Colonic mucosa (tissue), 4 donors: Measurements from ENCODE around the gene PAK4. TPM values are rescaled to one million over a fixed set of nuclear protein-coding genes. Genes with fewer than 3 reads are reported as not detected.

Experiments used
- DNase-seq: peaks from one replicate; pipeline ENCODE4 v3.0.0-alpha.2; 2020
- H3K27ac ChIP-seq: fragments of 200-600 bp; one replicate; pipeline ENCODE4 v1.8.0; 2021
- H3K27me3 ChIP-seq: fragments of 200-600 bp; one replicate; pipeline ENCODE4 v1.8.0; 2021
- H3K36me3 ChIP-seq: fragments of 200-600 bp; one replicate; pipeline ENCODE4 v1.8.0; 2021
- H3K4me1 ChIP-seq: fragments of 200-600 bp; one replicate; pipeline ENCODE4 v1.8.0; 2021; ENCODE audit warnings: mild to moderate bottlenecking
- H3K4me3 ChIP-seq: fragments of 200-600 bp; one replicate; pipeline ENCODE4 v1.8.0; 2021
- H3K9ac ChIP-seq, 2 donors: one replicate each; pipeline ENCODE4 v1.7.0; 2013; ENCODE audit warnings: control low read depth in 2 of 2, low read depth in 2 of 2, low read length in 2 of 2
- H3K9me3 ChIP-seq: fragments of 200-600 bp; one replicate; pipeline ENCODE4 v1.8.0; 2021
- CTCF ChIP-seq: fragments of 200-600 bp; IDR thresholded peaks from one replicate; pipeline ENCODE4 v1.8.0; 2022; ENCODE audit warnings: antibody characterized with exemption, mild to moderate bottlenecking
- intact Hi-C: fragments of 100-400 bp; cut with DNase I; formaldehyde crosslinking; loops from one replicate; pipeline ENCODE4 v1.14.1; 2022
- total RNA-seq, 2 donors: library from RNA; stranded (reverse); fragmentation: NEBNext Ultra II Directional in 1 of 2; extraction: Animal tissue kit (Norgen Biotek cat#: 25700) in 1 of 2; gene quantifications; one replicate each; pipeline ENCODE4 v1.2.1, GENCODE V29; 2021
- donor health status: healthy.
- donor health status: DM: no; HTN: no; CAD: no.
- donor health status: DM: no; HTN: no; CAD: no.

Gene PAK4
- total RNA-seq, 2 donors from 2014 or later, result 85.5 to 127 TPM

- Histone ChIP-seq H3K27ac (no peak overlapping the region), H3K36me3 (no peaks in the 10 kb centered on the region), H3K4me3 (no peak overlapping the region), H3K9ac (no peak overlapping the region), H3K9me3 (no peaks in the 10 kb centered on the region), H3K4me1 (no peaks in the 10 kb centered on the region), H3K27me3 (peaks cover 2% of the 10 kb centered on the region)
- no peak for TF ChIP-seq CTCF
- no peak for DNase-seq
- intact Hi-C loops, result no loop called here
Measured at GRCh38 chr19:39104186-39104596, 21.4 kb upstream of the PAK4 start.

GRCh38 chr19:39106194-39106593, 19.4 kb upstream of the PAK4 start:
- Histone ChIP-seq H3K9me3 (no peaks in the 10 kb centered on the region), H3K4me3 (no peak overlapping the region), H3K9ac (no peak overlapping the region), H3K36me3 (no peaks in the 10 kb centered on the region), H3K4me1 (no peaks in the 10 kb centered on the region), H3K27me3 (no peaks in the 10 kb centered on the region), H3K27ac (no peak overlapping the region)
- no peak for TF ChIP-seq CTCF
- no peak for DNase-seq
- intact Hi-C loops, result no loop called here

GRCh38 chr19:39109641-39110040, 15.9 kb upstream of the PAK4 start:
- H3K27me3 ChIP-seq, result no peaks in the 10 kb centered on the region

GRCh38 chr19:39110263-39110967, 15.2 kb upstream of the PAK4 start:
- Histone ChIP-seq H3K4me3 (no peak overlapping the region), H3K9me3 (no peaks in the 10 kb centered on the region), H3K4me1 (no peaks in the 10 kb centered on the region), H3K27me3 (no peaks in the 10 kb centered on the region), H3K9ac (no peak overlapping the region), H3K36me3 (no peaks in the 10 kb centered on the region), H3K27ac (no peak overlapping the region)
- peak; percentile 67 for TF ChIP-seq CTCF
- DNase-seq, result peak; percentile 70
- intact Hi-C loops, result no loop called here

More at GRCh38 chr19:39109641-39110040, 15.9 kb upstream of the PAK4 start:
- no peak overlapping the region for H3K27ac ChIP-seq
- no peaks in the 10 kb centered on the region for H3K36me3 ChIP-seq
- DNase-seq, result no peak
- no peak overlapping the region for H3K4me3 ChIP-seq
- intact Hi-C loops, result no loop called here
- no peak for TF ChIP-seq CTCF
- H3K9ac ChIP-seq, result no peak overlapping the region
- no peaks in the 10 kb centered on the region for H3K9me3 ChIP-seq
- H3K4me1 ChIP-seq, result no peaks in the 10 kb centered on the region

- no peaks in the 10 kb centered on the region for H3K9me3 ChIP-seq
- TF ChIP-seq CTCF, result no peak
- intact Hi-C loops, result no loop called here
- no peak for DNase-seq
- no peak overlapping the region for H3K4me3 ChIP-seq
- H3K36me3 ChIP-seq, result no peaks in the 10 kb centered on the region
- no peak overlapping the region for H3K27ac ChIP-seq
- no peaks in the 10 kb centered on the region for H3K27me3 ChIP-seq
- no peaks in the 10 kb centered on the region for H3K4me1 ChIP-seq
- H3K9ac ChIP-seq, result no peak overlapping the region
Measured at GRCh38 chr19:39111593-39112199, 13.9 kb upstream of the PAK4 start.
